Measurements from ENCODE around the gene VWF.
A peak's percentile ranks its signal among the peaks of the same experiment; 100 is the strongest.
"Not testable (repeated sequence)": the region's sequence is repeated elsewhere in the genome, so short reads cannot be mapped to it uniquely, and the experiment has no call there.

The VWF gene

DNA sequence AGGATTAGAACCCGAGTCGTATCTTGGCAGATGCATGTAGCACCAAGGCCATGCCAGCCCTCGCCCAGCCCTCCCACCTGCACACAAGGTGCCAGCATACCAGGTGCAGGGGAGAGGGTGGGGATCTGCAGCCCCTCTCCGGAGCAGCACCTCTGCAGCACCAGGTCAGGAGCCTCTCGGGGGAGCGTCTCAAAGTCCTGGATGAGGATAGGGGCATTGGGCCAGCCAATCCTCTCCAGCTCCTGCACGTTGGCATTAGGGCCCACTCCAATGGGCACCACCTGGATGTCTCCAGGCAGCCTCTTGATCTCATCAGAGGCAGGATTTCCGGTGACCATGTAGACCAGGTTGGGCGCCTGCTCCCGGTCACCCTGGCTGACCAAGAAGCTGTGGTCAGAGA lies 106.2 kb downstream of the VWF start:
- H3K9me3 ChIP-seq (replicated peaks in 1 of 11), result no peaks in the 10 kb centered on the region
- TF ChIP-seq Cebpa-rat (IDR thresholded peaks at IDR 0.05), result no peak
- peaks cover 0 to 20% (median 18%) of the 10 kb centered on the region in 10 experiments; a peak in 15 of 20 replicates for H3K4me1 ChIP-seq
- H3K9ac ChIP-seq, result no peak overlapping the region
- H3K36me3 ChIP-seq, result no peaks in the 10 kb centered on the region
- no peak overlapping the region for H3K4me3 ChIP-seq
- H3K27ac ChIP-seq, result no peak overlapping the region
- no peaks in the 10 kb centered on the region for H4K20me1 ChIP-seq
- H3K4me2 ChIP-seq, result no peak overlapping the region
- no peaks in the 10 kb centered on the region for H3K27me3 ChIP-seq

DNA sequence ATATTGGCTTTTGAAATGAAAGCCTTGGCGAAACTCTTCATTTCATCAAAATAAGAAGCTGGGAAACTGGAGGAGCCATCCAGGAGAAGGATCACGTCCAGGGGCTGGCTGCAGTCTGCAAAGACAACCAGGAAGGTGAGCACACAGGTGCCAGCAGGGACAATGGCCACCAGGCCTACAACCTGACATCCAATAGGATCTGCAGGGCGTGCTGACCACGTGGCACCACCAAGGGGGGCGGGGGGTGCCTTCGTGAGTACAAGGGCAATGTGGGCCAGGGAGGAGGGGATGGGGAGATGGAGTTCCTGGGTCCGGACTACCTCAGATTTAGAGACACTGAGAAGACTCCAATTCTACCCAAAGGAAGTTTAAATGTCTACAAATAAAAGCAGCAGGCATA lies 107.7 kb downstream of the VWF start:
- H3K4me1 ChIP-seq, result peaks cover 0 to 17% (median 16%) of the 10 kb centered on the region in 10 experiments; a peak in 15 of 20 replicates
- no peak overlapping the region for H3K27ac ChIP-seq
- no peaks in the 10 kb centered on the region for H3K9me3 ChIP-seq (replicated peaks in 1 of 11)
- no peak overlapping the region for H3K4me3 ChIP-seq
- no peaks in the 10 kb centered on the region for H4K20me1 ChIP-seq
- no peak overlapping the region for H3K9ac ChIP-seq
- H3K4me2 ChIP-seq, result no peak overlapping the region
- no peaks in the 10 kb centered on the region for H3K27me3 ChIP-seq
- no peak for TF ChIP-seq Cebpa-rat (IDR thresholded peaks at IDR 0.05)
- H3K36me3 ChIP-seq, result no peaks in the 10 kb centered on the region

DNA sequence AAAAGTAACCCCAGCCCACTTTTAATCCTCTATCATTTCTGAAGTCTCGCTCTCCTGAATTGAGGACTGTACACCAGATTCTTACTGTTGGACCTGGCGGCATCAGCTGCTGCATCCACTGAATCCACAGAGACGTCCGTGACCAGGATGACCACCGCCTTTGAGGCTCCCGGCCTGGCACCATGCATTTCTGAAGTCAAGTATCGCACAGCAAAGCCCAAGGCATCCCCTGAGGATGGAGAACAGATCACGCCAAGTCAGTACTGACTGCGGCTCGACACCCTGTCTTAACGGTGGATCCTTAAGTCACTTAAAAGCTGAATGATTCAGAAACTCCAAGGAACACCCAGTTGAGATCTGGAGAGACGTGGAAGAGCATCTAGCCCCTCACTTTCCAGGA lies 108.5 kb downstream of the VWF start:
- H3K4me1 ChIP-seq; H3K9ac ChIP-seq; H4K20me1 ChIP-seq; H3K4me2 ChIP-seq; H3K9me3 ChIP-seq (replicated peaks in 1 of 11); H3K4me3 ChIP-seq; H3K36me3 ChIP-seq; H3K27me3 ChIP-seq; H3K27ac ChIP-seq: not testable (repeated sequence)

DNA sequence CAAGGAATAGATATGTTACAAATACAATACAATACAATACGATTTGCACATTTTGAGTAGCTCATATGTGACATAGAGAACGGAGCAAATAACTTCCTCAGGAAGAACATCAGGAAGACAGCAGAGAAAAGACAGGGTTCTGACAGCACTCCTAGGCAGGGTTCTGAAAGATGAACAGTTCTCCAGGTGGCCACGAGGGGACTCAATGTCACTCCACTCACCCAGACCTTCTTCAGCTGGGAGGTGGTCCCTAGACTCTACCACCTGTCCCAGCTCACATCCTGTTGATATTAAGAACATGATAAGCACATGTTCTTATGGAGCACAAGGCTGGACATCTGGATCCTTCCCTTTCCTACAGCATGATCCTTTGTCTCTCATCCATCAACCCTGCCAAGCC lies 109.2 kb downstream of the VWF start:
- not testable (repeated sequence) for H4K20me1 ChIP-seq; H3K36me3 ChIP-seq; H3K9ac ChIP-seq; H3K9me3 ChIP-seq (replicated peaks in 1 of 11); H3K4me1 ChIP-seq; H3K27ac ChIP-seq; H3K27me3 ChIP-seq; H3K4me3 ChIP-seq; H3K4me2 ChIP-seq

DNA sequence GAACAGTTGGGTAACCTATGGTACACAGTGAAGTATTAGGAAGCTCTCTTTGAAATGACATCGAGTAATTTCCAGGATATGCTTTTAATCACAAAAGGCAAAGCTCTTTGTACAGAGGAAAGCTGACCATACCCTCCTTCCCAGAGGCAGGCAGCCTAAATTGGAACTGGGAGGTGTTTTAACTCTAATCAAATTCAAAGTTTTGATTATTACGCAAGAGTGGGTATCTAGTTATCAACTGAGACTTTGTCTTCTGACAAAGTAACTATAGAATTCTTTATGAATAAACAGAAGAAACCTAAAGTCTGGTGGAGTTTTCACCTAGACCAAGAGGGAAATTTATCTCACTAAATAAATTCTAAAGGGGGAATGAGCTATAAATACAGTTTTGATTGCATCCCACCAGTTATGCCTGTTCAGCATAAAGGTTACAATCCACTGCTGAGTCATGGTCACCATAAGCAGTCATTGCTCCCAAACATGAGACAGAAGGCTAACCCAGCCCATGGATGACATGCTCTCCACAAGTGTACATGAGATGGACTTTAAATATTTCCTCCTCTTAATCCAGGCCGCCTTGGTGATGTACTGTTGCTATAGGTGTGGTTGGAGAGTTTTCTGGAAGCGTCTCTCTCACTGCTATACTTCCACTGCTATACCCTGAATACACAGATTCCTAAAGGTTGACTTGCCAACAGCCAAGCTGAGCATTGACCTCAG lies 113.7 kb downstream of the VWF start:
- H3K27ac ChIP-seq; H4K20me1 ChIP-seq; H3K4me1 ChIP-seq; H3K4me3 ChIP-seq; H3K9me3 ChIP-seq (replicated peaks in 1 of 11); H3K27me3 ChIP-seq; H3K36me3 ChIP-seq; H3K4me2 ChIP-seq; H3K9ac ChIP-seq: not testable (repeated sequence)
- peak in 6 of 11 experiments; percentile 15 to 77 (median 52); a peak in 7 of 22 replicates for TF ChIP-seq Cebpa-rat (IDR thresholded peaks at IDR 0.05)

DNA sequence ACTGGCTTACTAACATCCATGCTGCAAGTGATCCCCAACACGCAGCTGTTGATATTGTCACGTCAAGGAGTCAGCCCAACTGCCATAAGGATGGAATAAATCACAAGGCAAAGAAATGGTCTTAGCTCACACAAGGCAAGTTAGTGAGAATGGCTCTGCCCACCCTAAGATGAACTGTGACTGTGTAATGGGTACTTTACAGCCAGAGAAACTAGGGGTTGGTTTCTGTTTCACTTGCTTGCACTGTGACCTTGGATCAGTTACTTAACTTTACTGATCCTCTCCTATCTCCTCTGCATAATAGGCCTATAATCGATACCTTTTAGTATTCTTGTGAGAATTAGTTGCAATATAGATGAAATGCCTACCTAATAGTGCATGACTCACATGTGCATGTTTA lies 127.2 kb downstream of the VWF start:
- H3K36me3 ChIP-seq, result no peaks in the 10 kb centered on the region
- H3K4me3 ChIP-seq, result no peak overlapping the region
- no peaks in the 10 kb centered on the region for H3K4me1 ChIP-seq
- H3K9ac ChIP-seq, result no peak overlapping the region
- H3K27me3 ChIP-seq, result no peaks in the 10 kb centered on the region
- H3K27ac ChIP-seq, result no peak overlapping the region
- no peaks in the 10 kb centered on the region for H3K9me3 ChIP-seq (replicated peaks in 1 of 11)
- H4K20me1 ChIP-seq, result no peaks in the 10 kb centered on the region
- no peak for TF ChIP-seq Cebpa-rat (IDR thresholded peaks at IDR 0.05)
- H3K4me2 ChIP-seq, result no peak overlapping the region

DNA sequence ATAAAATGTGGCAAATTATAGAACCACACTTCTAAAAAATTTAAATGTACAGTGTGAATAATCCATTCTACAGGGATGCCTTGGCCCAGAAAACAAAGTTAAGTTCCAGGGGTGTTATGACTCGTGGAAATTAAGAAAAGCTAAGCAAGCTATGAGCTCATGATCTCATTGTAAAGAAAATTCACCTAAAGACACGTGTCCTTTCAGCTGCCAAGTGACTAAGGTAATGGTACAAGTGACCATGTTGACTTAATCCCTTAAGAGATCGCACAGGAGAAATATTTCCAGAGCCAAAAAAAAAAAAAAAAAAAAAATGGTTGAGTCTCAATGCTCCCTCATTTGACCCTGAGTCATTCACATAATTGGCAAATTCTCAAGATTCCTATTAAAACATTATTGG lies 128.0 kb downstream of the VWF start:
- H4K20me1 ChIP-seq, result no peaks in the 10 kb centered on the region
- no peak overlapping the region for H3K9ac ChIP-seq
- H3K36me3 ChIP-seq, result no peaks in the 10 kb centered on the region
- no peak overlapping the region for H3K4me3 ChIP-seq
- H3K27me3 ChIP-seq, result no peaks in the 10 kb centered on the region
- no peak overlapping the region for H3K4me2 ChIP-seq
- H3K4me1 ChIP-seq, result no peaks in the 10 kb centered on the region
- no peak for TF ChIP-seq Cebpa-rat (IDR thresholded peaks at IDR 0.05)
- H3K9me3 ChIP-seq (replicated peaks in 1 of 11), result no peaks in the 10 kb centered on the region
- H3K27ac ChIP-seq, result no peak overlapping the region

DNA sequence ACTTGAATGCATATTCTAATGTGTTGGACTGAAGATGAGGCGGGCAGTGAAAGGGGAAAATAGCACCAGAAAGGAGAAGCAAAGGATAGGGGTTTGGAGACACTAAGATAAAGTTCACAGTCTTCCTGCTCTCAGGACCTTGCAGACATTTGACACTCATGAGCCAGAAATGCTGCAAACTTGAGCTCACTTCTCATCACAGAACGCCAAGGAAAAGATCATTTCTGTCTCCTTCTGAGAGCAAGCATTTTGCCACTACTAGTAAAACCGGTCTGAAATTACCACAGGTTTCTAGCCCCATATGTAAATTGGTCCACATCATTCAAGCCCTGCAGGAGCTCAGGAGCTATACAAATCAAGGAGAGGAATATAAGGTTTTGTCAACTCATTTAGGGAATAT lies 134.8 kb downstream of the VWF start:
- H3K36me3 ChIP-seq, result no peaks in the 10 kb centered on the region
- TF ChIP-seq Cebpa-rat (IDR thresholded peaks at IDR 0.05), result no peak
- H3K4me1 ChIP-seq, result no peaks in the 10 kb centered on the region
- H3K4me2 ChIP-seq, result no peak overlapping the region
- H3K9ac ChIP-seq, result no peak overlapping the region
- H3K27me3 ChIP-seq, result no peaks in the 10 kb centered on the region
- no peaks in the 10 kb centered on the region for H4K20me1 ChIP-seq
- H3K4me3 ChIP-seq, result no peak overlapping the region
- no peak overlapping the region for H3K27ac ChIP-seq
- no peaks in the 10 kb centered on the region for H3K9me3 ChIP-seq (replicated peaks in 1 of 11)

DNA sequence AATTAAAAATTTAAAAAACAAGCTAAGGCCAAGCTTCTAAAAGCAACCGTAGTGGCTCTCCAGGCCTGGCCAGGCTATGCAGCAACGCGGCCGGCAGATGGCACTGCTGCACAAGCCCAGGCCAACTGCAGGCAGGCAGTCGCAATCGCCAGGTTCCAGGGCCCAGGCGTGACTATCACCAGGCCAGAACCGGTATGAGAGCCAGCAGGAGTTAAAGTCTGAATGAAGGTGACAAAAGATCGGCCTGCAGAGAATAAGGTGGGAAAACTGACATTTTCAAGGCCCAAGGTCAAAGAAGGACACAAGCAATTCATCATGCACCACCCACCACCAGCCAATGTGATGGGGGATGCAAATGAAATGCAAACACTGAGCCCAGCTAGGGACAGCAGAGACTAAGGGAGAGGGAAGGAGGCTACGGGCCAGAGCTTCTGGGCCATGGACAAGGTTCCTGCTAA lies 135.8 kb downstream of the VWF start:
- no peaks in the 10 kb centered on the region for H4K20me1 ChIP-seq
- TF ChIP-seq Cebpa-rat (IDR thresholded peaks at IDR 0.05), result no peak
- H3K4me3 ChIP-seq, result no peak overlapping the region
- H3K4me1 ChIP-seq, result no peaks in the 10 kb centered on the region
- H3K9ac ChIP-seq, result no peak overlapping the region; a peak in 1 of 22 replicates
- H3K4me2 ChIP-seq, result no peak overlapping the region; a peak in 1 of 22 replicates
- no peaks in the 10 kb centered on the region for H3K9me3 ChIP-seq (replicated peaks in 1 of 11)
- H3K27ac ChIP-seq, result no peak overlapping the region
- H3K27me3 ChIP-seq, result no peaks in the 10 kb centered on the region
- H3K36me3 ChIP-seq, result no peaks in the 10 kb centered on the region

DNA sequence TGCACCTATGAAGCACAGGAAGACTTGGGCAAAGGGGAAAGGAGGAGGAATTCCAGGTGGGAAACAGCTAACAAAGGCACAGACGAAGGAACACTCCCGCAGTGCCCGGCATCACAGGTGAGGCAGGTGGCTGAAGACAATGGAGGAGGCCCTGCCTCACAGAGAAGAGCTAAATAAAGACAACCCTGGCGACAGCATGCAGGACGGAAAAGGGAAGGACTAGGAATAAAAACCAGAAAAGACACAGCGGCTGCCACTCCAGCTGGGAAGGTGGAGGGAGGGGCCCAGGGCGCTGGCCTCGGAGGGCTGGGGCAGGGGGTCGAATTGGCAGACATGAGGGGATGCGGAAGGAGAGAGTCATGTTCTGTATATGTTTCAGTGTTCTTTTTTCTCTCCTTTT lies 136.4 kb downstream of the VWF start:
- Histone ChIP-seq H3K36me3 (no peaks in the 10 kb centered on the region), H3K9ac (0 out of 22 replicates have a peak overlapping the region, but pooled peaks of 1 of the 11 experiments have one; percentile 14), H3K4me1 (no peaks in the 10 kb centered on the region), H3K4me3 (no peak overlapping the region), H4K20me1 (no peaks in the 10 kb centered on the region), H3K4me2 (no peak overlapping the region), H3K27ac (no peak overlapping the region), H3K27me3 (no peaks in the 10 kb centered on the region), H3K9me3 (replicated peaks in 1 of 11) (no peaks in the 10 kb centered on the region)
- TF ChIP-seq Cebpa-rat (IDR thresholded peaks at IDR 0.05), result no peak

Measured in BLaER1 treated with 17β-estradiol and CSF1 and Interleukin-3, amounts not matched to agents 10 nM and 100 nM (cell line).